Germinal center (tissue), 1 donor: ENCODE measurements around the gene EVC.
"Not testable (repeated sequence)": the region's sequence is repeated elsewhere in the genome, so short reads cannot be mapped to it uniquely, and the experiment has no call there.

Source experiments
- DNase-seq: peaks from one replicate; pipeline ENCODE4 v3.0.0; 2012; ENCODE audit warnings: mixed read lengths, low spot score

EVC gene

GRCh38 chr4:5708449-5709206, 2.4 kb upstream of the EVC start, which contains the start of gene EVC2:
Gene EVC2 (minus strand): TSS chr4:5708559. CDS start chr4:5708513, 46 bp downstream.
- peak; percentile 42 for DNase-seq

- DNase-seq: no peak
These were observed 1.8 kb upstream of the EVC start for GRCh38 chr4:5709207-5709575.

- DNase-seq: no peak
These were observed 688 bp upstream of the EVC start for GRCh38 chr4:5710065-5710960.

GRCh38 chr4:5711479-5712184, 631 bp downstream of the EVC start:
- DNase-seq: no peak

- DNase-seq: no peak
These were observed 1.5 kb downstream of the EVC start for GRCh38 chr4:5712517-5712916.

- no peak for DNase-seq
These were observed 1.9 kb downstream of the EVC start for GRCh38 chr4:5712931-5713330.

GRCh38 chr4:5713861-5714260, 2.9 kb downstream of the EVC start:
- DNase-seq: no peak

GRCh38 chr4:5715357-5715756, 4.4 kb downstream of the EVC start:
- no peak for DNase-seq

GRCh38 chr4:5716391-5716790, 5.4 kb downstream of the EVC start:
- no peak for DNase-seq

GRCh38 chr4:5717449-5718158, 6.6 kb downstream of the EVC start:
- DNase-seq: no peak

- no peak for DNase-seq
These were observed 7.4 kb downstream of the EVC start for GRCh38 chr4:5718411-5718810.

GRCh38 chr4:5719350-5720055, 8.5 kb downstream of the EVC start:
- peak; percentile 51 for DNase-seq

GRCh38 chr4:5720157-5720850, 9.3 kb downstream of the EVC start:
- DNase-seq: no peak

GRCh38 chr4:5720980-5721379, 10.0 kb downstream of the EVC start:
- no peak for DNase-seq

GRCh38 chr4:5721923-5722322, 10.9 kb downstream of the EVC start:
- DNase-seq: no peak

GRCh38 chr4:5722328-5722727, 11.3 kb downstream of the EVC start:
- no peak for DNase-seq

GRCh38 chr4:5724377-5724776, 13.4 kb downstream of the EVC start:
- DNase-seq: no peak

GRCh38 chr4:5728412-5728811, 17.4 kb downstream of the EVC start:
- DNase-seq: not testable (repeated sequence)

GRCh38 chr4:5730436-5730835, 19.4 kb downstream of the EVC start:
- DNase-seq: no peak
